Activated T-helper 1 cell treated with anti-CD3 and anti-CD28 coated beads, Interleukin-12 subunit alpha, Interleukin-12 subunit beta, Interleukin-2, Interleukin-4 antibody, amounts not matched to agents 30 ng/mL and 10 ng/mL and 1 ng/mL, durations not matched to agents 14 hours and 24 hours and 36 hours (primary cell): ENCODE results near the gene OR2T34. TPM values are rescaled to one million over a fixed set of nuclear protein-coding genes. Genes with fewer than 3 reads are reported as not detected.
A peak's percentile ranks its signal among the peaks of the same experiment; 100 is the strongest.
"Not testable (repeated sequence)": the region's sequence is repeated elsewhere in the genome, so short reads cannot be mapped to it uniquely, and the experiment has no call there.

Experiments used
- DNase-seq: peaks from one replicate; pipeline ENCODE4 v3.0.0; 2021; ENCODE audit warnings: low spot score
- H3K27ac Mint-ChIP-seq: one replicate; pipeline ENCODE4 v1.8.0; 2021; ENCODE audit warnings: mild to moderate bottlenecking, mixed read lengths
- H3K27me3 Mint-ChIP-seq: one replicate; pipeline ENCODE4 v1.8.0; 2022; ENCODE audit warnings: mild to moderate bottlenecking, moderate library complexity, mixed read lengths; ENCODE audit not compliant: insufficient read depth
- H3K36me3 Mint-ChIP-seq: one replicate; pipeline ENCODE4 v1.8.0; 2021; ENCODE audit warnings: low read depth, mixed read lengths
- H3K4me1 Mint-ChIP-seq: one replicate; pipeline ENCODE4 v1.8.0; 2021; ENCODE audit warnings: low read depth, mixed read lengths
- H3K4me3 Mint-ChIP-seq: one replicate; pipeline ENCODE4 v1.8.0; 2021; ENCODE audit warnings: mild to moderate bottlenecking, moderate library complexity, mixed read lengths
- H3K9me3 Mint-ChIP-seq: one replicate; pipeline ENCODE4 v1.8.0; 2021; ENCODE audit warnings: mixed read lengths
- intact Hi-C: fragments of 100-400 bp; cut with micrococcal nuclease; formaldehyde crosslinking; loops from one replicate; pipeline ENCODE4 v1.15.1; 2024
- total RNA-seq: library from RNA; stranded (reverse); gene quantifications from 2 replicates; pipeline ENCODE4 v1.2.3, GENCODE V29; 2022

OR2T34 gene
- total RNA-seq, 1 donor from 2014 or later: not detected

DNA sequence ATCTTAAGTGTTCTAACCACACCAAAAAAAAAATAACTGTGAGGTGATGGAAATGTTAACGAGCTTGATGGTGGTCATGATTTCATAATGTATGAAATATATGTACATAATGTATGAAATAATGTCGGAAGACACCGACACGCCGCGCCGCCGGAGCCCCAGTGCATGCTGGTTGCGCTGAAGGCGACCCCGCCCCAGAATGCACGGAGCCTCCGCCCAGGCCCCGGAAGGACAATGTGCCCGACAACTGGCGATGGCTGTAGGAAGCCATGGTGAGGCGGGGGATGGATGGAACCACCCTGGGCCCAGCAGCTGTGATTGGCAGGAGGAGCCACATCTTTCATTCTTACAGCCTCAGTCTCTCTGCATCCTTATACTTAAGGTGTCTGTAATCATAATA is 15.5 kb upstream of the OR2T34 start:
- H3K4me1 Mint-ChIP-seq: no peaks in the 10 kb centered on the region
- H3K27me3 Mint-ChIP-seq: peaks cover 3% of the 10 kb centered on the region
- H3K9me3 Mint-ChIP-seq: no peaks in the 10 kb centered on the region
- intact Hi-C loops: no loop called here
- no peak overlapping the region for H3K27ac Mint-ChIP-seq
- no peak overlapping the region for H3K4me3 Mint-ChIP-seq
- DNase-seq: no peak
- no peaks in the 10 kb centered on the region for H3K36me3 Mint-ChIP-seq

DNA sequence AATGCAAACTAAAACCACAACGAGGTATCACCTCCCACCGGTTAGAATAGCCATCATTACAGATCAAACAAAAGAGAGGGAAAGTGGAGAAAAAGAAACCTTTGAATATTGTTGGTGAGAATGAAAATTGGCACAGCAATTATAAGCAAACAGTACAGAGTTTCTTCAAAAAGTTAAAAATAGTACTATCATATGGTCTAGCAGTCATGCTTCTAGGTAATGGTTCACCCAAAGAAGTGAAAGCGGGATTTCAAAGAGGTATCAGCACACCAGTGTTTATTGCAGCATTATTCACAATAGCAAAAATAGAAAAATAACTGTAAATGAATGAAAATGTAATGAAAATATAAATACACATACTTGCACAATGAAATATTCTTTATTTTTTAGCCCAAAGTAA is 14.8 kb upstream of the OR2T34 start:
- Mint-ChIP-seq H3K36me3 (no peaks in the 10 kb centered on the region), H3K9me3 (no peaks in the 10 kb centered on the region), H3K27ac (no peak overlapping the region), H3K27me3 (peaks cover 3% of the 10 kb centered on the region), H3K4me3 (no peak overlapping the region), H3K4me1 (peaks cover 7% of the 10 kb centered on the region)
- intact Hi-C loops: no loop called here
- DNase-seq: no peak

DNA sequence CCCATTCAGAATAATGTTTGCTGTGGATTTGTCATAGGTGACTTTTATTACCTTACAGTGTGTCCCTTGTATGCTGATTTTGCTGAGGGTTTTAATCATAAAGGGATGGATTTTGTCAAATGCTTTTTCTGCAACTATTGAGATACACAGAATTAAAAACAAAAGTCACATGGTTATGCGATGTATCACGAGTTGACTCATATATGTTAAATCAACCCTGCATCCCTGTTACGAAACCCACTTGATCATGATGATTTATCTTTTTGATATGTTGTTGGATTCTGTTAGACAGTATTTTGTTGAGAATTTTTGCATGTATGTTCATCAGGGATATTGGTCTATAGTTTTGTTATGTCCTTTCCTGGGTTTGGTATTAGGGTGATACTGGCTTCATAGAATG is 10.7 kb upstream of the OR2T34 start:
- intact Hi-C loops: no loop called here
- Mint-ChIP-seq H3K4me3 (no peak overlapping the region), H3K4me1 (peaks cover 9% of the 10 kb centered on the region), H3K36me3 (no peaks in the 10 kb centered on the region), H3K27me3 (peaks cover 3% of the 10 kb centered on the region), H3K27ac (no peak overlapping the region), H3K9me3 (no peaks in the 10 kb centered on the region)
- DNase-seq: no peak

DNA sequence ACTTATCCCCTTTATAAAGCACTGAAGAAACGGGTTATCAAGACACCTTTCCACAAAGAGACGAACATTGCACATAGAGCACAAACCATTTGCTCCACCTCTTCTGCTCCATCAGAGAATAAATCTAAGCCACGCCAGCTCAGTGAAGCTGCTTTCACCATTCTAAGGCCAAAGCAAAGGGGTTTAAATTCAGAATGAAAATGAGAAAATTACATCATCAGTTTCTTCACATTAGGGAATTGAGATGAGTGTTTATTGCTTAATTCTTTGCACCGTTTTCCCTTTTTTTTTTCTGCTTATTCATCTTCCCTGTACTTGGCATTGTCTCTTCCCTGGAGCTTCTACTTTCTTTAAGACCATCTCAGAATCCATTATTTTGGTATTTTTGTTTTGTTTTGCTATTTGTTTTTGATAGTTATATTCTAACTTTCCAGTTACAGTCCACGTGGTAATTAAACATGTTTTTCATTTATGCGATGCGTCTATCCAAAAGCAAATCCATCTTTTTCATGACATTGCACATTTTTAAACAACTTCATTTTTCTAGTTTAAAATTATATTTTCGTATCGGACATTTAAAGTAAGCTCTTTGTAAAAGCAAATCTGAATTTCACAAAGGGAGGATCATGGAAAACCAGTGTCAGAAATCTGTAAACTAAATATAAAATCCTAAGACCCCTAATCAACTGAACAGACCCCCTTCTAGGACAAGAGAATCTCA is 1.9 kb upstream of the OR2T34 start:
- no peak for DNase-seq
- intact Hi-C loops: no loop called here
- Mint-ChIP-seq H3K4me1 (peaks cover 7% of the 10 kb centered on the region), H3K27ac (no peak overlapping the region), H3K36me3 (no peaks in the 10 kb centered on the region), H3K9me3 (no peaks in the 10 kb centered on the region), H3K27me3 (no peaks in the 10 kb centered on the region), H3K4me3 (no peak overlapping the region)

DNA sequence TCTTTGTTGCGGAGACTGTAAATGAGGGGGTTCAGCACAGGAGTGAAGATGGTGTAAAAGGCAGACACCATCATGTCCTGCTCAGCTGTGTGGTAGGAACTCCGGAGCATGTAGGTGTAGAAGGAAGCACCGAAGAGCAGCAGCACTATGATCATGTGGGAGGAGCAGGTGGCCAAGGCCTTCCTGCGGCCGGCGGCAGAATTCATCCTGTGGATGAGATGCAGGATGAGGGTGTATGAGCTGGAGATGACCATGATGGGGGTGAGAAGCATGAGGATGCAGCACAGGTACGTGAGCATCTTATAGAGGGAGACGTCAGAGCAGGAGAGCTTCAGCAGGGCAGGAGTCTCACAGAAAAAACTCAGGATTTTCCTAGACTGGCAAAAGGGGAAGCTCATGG is 701 bp downstream of the OR2T34 start:
- H3K36me3 Mint-ChIP-seq, H3K4me1 Mint-ChIP-seq, DNase-seq, H3K9me3 Mint-ChIP-seq, H3K27me3 Mint-ChIP-seq, H3K4me3 Mint-ChIP-seq, H3K27ac Mint-ChIP-seq: not testable (repeated sequence)
- intact Hi-C loops: loop anchor here (5.0 kb wide), 1 partner anchor 102 kb away; the partner anchor contains the start of gene OR2T3

DNA sequence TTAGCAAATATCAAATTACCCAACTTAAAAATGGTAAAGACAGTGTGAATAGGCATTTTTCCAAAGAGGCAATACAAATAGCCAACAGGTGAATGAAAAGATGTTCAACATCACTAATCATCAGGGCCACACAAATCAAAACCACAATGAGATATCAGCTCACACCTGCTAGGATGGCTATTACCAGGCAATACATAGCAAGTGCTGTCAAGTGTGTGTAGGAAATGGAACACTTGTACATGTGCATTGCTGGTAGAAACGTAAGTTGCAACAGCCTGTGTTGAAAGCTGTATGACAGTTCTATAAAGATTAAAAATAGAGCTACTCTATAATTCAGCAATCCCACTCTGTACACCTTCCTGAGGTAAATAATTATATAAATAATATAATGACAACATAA is 2.5 kb downstream of the OR2T34 start:
- not testable (repeated sequence) for H3K27ac Mint-ChIP-seq, H3K4me3 Mint-ChIP-seq, H3K9me3 Mint-ChIP-seq, DNase-seq, H3K27me3 Mint-ChIP-seq, H3K36me3 Mint-ChIP-seq, H3K4me1 Mint-ChIP-seq
- intact Hi-C loops: loop anchor here (5.0 kb wide), 1 partner anchor 100 kb away; the partner anchor contains the start of gene OR2T3

DNA sequence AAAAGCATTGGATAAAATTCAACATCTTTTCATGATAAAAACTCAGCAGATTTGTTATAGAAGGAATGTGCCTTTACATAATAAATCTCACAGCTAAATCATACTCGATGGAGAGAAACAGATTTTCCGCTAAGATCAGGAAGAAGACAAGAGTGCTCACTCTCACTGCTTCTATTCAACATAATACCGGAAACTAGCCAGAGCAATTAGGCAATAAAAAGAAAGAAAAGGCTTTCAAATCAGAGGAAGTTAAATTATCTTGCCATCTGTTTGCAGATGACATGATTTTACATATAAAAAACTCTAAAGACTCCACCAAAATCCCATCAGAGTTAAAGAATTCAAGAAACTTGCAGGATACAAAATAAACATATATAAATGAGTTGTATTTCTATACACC is 3.7 kb downstream of the OR2T34 start:
- H3K27ac Mint-ChIP-seq, H3K36me3 Mint-ChIP-seq, H3K27me3 Mint-ChIP-seq, DNase-seq, H3K4me1 Mint-ChIP-seq, H3K4me3 Mint-ChIP-seq, H3K9me3 Mint-ChIP-seq: not testable (repeated sequence)
- intact Hi-C loops: loop anchor here (5.0 kb wide), 1 partner anchor 99 kb away; the partner anchor contains the start of gene OR2T3

DNA sequence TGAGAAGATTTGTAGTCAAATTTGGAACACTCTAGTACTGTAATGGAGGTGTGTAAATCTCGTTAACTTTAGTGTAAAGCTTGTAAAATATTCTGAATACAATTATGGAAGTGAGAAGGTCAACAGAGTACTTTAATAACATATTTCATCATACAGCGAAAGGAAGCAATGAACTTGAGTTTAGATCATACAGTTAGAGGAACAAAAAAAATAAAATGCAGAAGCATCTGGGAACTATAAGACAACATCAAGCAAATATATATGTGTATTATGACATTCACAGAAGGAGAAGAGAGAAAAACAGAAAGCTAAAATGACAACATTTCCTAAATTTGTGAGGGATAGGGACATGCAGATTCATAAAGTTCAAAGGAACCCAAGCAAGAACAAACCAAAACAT is 5.5 kb downstream of the OR2T34 start:
- H3K4me3 Mint-ChIP-seq, H3K9me3 Mint-ChIP-seq, H3K36me3 Mint-ChIP-seq, DNase-seq, H3K4me1 Mint-ChIP-seq, intact Hi-C loops, H3K27ac Mint-ChIP-seq, H3K27me3 Mint-ChIP-seq: not testable (repeated sequence)

DNA sequence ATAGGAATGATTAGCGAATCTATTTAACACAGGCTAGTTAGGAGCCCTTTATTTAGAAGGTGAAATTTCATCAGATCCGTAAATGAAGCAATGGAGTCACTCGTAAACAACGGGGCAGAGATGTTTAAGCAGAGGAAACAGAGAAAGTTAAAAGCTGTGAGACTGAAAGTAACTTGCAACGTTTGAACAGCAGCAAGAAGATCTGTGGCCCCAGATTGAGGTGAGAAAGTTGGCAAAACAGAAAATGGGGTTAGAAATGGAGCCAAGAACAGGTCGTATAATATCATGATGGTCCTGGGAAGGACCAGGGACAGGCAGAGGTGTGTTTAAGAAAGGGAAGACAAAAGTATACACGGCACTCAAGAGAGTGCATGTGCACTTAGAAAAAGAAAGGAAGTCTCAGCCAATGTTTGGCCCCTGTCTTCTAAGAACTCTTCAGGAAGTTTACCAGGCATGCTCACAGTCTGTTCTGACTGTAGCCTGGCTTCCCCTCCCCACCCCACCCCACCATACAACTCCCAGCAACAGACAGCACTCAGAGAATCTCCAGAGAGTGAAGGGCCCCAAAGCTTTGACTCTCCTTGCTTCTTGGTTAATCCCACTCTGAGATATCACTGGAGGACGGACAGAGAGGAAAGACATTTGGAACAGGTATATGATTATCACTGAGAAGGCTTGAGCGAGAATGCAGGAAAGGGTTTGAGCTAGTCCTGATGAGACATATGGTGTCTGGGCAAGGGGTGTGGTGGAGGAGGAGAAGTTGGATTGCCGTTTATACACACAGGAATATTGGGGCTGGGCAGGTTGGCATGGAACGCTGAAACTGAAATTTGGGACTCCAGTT is 8.8 kb downstream of the OR2T34 start:
- H3K36me3 Mint-ChIP-seq, H3K4me1 Mint-ChIP-seq, H3K9me3 Mint-ChIP-seq, intact Hi-C loops, H3K27me3 Mint-ChIP-seq: not testable (repeated sequence)
- peak; percentile 12 for DNase-seq
- Mint-ChIP-seq H3K27ac (peak overlapping the region; percentile 94), H3K4me3 (peak overlapping the region; percentile 90)

DNA sequence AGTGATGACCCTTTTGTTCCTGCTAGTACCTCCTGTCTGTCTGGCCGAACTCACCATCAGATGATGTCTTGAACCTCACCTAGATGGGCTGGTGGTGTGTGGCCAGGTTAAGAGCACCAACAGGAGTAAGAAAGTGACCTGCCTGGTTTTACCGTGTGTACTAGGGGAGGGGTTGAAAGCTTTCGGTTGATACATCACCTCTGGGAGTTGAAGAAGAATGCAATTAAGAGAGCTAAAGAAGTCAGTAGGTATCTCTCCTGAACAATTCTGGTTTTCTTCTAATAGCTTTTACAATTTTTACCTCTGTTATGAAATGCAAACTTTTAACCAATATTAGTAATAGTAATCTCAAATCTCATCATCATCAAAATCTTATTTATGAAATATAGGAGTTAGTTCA is 11.9 kb downstream of the OR2T34 start, which contains the start of gene OR2T29:
OR2T29 (minus strand) TSS at position 101 of the 400 bp plus-strand sequence. CDS start 3,281 bp downstream, outside the sequence.
- H3K9me3 Mint-ChIP-seq, H3K27me3 Mint-ChIP-seq, H3K4me3 Mint-ChIP-seq, H3K27ac Mint-ChIP-seq, intact Hi-C loops, H3K36me3 Mint-ChIP-seq, H3K4me1 Mint-ChIP-seq, DNase-seq: not testable (repeated sequence)

DNA sequence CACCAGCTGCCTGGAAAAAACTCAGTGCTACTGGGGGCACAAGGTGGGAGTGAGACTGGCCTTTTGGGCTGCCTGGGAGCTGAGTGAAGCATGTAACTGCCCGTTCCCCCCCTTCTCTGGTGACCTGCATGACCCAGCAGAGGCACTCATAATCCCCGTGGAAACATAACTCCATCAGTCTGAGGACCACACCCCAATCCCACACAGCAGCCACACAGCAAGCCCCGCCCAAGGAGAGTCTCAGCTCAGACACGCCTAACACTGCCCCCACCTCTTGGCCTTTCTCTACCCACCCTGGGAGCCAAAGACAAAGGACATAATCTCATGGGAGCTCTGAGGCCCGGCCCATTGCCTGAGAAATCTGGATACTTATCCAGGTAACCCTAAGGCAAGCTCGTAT is 23.5 kb downstream of the OR2T34 start:
- H3K9me3 Mint-ChIP-seq, H3K27me3 Mint-ChIP-seq, intact Hi-C loops, H3K4me3 Mint-ChIP-seq, H3K4me1 Mint-ChIP-seq, H3K36me3 Mint-ChIP-seq, DNase-seq, H3K27ac Mint-ChIP-seq: not testable (repeated sequence)

DNA sequence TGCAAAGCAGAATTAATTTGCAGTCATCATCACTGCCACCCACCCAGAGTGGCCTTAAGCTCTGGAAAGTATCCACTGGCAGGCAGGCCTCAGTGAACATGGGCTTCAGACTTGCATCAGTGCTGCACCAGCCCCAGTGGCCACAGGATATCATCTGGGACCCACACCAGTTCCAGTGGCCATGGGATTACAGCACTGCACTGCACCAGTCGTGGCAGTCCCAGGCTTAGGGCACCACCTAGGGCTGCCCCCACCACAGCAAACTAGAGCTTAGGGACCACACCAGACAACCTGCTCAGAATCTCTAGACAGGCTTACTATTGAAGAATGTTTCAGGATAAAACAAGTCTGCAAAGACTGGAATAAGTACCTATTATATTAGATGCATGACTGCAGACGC is 27.2 kb downstream of the OR2T34 start:
- H3K9me3 Mint-ChIP-seq, H3K36me3 Mint-ChIP-seq, intact Hi-C loops, DNase-seq, H3K27me3 Mint-ChIP-seq, H3K4me3 Mint-ChIP-seq, H3K27ac Mint-ChIP-seq, H3K4me1 Mint-ChIP-seq: not testable (repeated sequence)

DNA sequence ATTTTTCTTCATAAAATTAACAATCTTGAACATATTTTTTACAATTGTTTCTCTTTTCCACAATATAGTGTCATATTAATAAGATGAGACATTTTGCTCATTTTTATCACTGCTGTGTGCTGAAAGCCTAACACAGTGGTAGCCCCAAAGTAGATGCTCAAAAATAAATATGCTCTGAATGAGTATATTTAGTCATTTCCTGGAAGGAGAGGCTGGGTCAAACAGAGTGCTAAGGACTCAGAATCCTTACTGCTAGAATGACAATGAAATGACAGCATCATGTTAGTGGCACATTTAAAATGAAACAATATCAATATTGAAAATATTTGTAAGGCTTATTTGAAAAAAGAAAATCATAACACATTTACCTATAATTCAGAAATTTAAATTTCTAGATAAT is 37.1 kb downstream of the OR2T34 start:
- not testable (repeated sequence) for H3K9me3 Mint-ChIP-seq, DNase-seq, H3K36me3 Mint-ChIP-seq

More for the DNA sequence above, 37.1 kb downstream of the OR2T34 start:
- H3K27me3 Mint-ChIP-seq, H3K4me1 Mint-ChIP-seq, H3K4me3 Mint-ChIP-seq, intact Hi-C loops, H3K27ac Mint-ChIP-seq: not testable (repeated sequence)
